IPS DF 19.7 (cell line): Measurements from ENCODE around the gene CENPP.

Experiments used
- DNase-seq: peaks from one replicate; pipeline ENCODE4 v3.0.0-alpha.2; 2013; ENCODE audit warnings: low read depth, low spot score

Gene CENPP

GRCh38 chr9:92637886-92638620, 312.3 kb downstream of the CENPP start:
- no peak for DNase-seq

DNA sequence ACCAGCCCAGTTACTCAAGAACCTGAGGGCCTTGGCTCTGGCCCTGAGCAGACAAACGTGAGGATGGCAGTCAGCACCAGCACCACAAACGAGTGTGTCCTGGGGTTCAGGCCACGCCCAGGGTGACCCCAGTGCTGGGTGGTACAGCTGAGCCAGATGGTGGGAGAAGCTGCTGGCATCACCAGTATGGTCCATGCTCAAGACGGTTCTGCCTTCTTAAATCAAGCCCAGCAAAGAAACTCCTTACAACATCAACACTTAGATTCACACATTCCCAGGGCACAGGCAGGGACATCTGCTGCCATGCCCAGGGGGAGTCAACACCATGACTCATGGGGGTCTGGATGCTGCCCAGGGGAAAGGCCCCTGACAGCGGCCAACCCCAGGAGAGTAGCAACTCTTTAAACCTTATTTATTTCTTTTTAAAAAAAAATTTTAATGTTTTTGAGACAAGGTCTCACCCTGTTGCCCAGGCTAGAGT, 312.9 kb downstream of the CENPP start:
- DNase-seq: no peak

- DNase-seq: no peak
These were observed 313.4 kb downstream of the CENPP start for GRCh38 chr9:92639124-92639523.

DNA sequence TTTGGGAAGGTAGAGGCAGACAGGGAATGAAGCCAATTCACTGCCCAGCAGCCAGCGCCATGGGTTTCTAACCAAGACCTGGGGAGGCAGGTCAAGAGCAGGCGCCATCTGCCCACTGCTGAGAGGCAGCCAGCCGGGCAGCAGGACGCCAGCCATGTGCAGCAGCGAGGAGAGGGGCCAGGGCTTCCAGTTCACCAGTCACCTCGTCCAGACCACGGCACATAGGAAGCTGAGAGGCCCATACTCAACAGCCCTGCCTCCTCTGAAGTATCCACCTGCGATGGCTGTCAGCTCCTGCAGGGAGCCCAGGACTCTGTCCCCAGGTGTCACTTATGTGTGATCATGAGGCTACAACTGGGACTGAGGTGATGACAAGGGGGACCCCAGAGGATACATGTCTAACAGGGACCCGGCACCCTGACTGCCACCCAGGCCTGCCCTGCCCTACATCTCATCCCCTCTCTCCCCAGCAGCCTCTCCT, 314.1 kb downstream of the CENPP start:
- DNase-seq: no peak

DNA sequence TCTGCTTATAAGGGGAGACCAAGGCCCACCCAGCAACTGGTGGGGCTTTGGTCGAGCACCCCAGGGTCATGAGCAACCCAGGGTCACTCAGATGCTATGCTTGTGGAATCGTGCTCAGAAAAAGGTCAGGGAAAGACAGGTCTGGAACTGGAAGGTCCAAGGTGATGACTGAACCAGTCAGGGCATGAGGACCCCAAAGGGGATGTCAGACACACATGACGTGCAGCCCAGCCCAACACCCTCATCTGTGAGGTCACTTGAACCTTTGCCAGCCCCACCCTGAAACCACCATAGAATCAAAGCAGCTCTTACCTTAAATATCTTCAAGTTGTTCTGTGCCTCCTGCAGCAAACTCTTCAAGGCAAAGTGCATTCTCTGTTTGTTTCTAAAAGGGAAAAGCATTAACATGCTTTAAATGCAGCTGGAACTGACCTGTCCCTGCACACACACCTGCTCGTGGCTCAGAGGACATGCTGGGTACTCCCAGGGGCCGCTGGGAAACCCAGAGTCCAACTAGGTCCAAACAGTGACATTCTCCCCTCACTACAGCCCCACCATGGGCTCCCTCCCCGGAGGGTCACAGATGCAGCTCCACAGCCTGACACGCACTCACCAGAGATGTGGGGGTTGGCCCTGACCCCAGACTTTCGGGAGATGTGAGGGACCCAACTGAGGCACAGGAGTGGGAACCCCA, 314.8 kb downstream of the CENPP start:
- DNase-seq: no peak

GRCh38 chr9:92641092-92641809, 315.5 kb downstream of the CENPP start:
- DNase-seq: no peak

DNA sequence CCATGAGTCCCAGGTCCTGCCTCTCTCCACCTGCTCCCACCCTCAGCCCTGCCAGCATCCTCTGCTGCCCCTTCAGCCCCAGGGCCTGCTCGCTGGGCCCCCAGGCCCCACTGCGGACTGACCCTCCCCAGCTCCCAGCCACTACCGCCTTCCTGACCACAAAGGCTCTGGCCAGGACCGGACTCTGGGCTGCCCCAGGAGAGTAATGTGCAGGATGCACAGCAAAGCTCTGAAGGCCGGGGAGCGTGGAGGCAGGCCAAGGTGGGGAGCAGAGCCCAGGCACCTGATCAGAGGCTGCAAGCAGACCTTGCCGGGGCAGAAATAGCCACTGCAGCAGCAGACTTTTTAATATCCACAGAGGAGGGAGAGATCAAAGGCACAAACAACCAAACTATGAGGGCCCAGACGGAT, 316.3 kb downstream of the CENPP start:
- DNase-seq: no peak

GRCh38 chr9:92642564-92642963, 316.8 kb downstream of the CENPP start:
- DNase-seq: no peak

DNA sequence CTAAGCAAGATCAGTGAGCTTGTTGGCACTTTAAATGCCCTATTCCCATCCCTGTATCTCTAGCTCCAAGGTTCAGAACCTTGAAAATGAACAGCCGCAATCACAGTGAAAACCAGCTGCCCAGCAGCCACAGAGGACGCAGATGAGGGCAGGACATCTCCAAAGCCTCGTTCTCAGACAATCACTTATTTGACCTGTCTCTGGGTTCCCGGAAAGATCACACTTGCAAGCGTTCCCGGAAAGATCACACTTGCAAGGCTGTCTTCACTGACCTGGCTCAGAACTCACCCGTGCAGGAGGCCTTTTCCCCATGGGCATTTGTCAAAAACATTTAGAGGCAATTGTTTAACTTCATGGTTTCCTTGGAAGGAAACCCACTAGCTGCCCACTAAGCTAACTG, 318.5 kb downstream of the CENPP start:
- no peak for DNase-seq

DNA sequence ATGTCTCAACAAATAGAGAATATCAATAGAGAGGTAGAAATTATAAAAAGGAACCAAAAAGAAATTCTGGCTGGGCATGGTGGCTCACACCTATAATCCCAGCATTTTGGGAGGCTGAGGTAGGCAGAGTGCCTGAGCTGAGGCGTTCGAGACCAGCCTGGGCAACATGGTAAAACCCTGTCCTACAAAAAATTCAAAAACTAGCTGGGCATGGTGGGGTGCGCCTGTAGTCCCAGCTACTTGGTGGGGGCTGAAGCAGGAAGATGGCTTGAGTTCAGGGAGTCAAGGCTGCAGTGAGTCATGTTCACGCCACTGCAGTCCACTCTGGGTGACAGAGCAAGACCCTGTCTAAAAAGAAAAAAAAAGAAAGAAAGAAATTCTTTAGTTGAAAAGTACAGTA, 319.3 kb downstream of the CENPP start:
- DNase-seq: no peak

DNA sequence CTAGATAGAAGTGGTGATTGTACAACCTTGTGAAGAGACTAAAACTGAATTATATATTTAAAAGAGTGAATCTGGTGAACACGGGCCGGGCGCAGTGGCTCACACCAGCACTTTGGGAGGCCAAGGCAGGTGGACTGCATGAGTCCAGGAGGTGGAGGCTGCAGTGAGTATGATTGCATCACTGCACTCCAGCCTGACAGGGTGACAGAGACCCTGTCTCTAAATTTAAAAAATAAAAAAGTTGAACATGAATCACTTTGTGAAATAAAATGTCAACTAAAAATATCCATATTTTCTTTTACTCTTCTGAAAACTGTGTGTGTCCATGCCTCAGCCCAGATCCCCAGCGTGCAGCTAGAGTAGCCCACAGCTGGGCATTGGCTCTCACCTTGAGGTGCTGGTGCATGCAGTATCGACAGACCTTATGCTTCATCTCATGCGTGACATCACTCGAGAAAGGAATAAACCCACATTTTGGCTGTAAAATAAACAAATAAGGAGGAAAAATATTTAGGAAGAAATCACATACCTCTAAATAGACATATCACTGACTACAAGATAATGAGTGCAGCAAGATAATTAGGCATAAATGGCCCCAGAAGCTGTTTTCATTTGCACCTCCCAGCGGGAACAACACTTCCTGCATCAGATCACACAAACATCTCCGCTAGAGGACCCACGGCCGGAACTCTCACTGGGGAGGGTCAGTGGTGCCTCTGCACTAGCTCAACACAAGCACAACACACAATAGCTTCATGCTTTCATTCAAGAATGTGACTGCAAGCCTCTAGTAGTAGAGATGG, 322.1 kb downstream of the CENPP start:
- no peak for DNase-seq

- no peak for DNase-seq
These were observed 322.8 kb downstream of the CENPP start for GRCh38 chr9:92648474-92648971.

GRCh38 chr9:92649007-92649406, 323.3 kb downstream of the CENPP start:
- DNase-seq: no peak

- no peak for DNase-seq
These were observed 324.5 kb downstream of the CENPP start for GRCh38 chr9:92650296-92650695.

GRCh38 chr9:92650839-92651621, 325.3 kb downstream of the CENPP start:
- no peak for DNase-seq

DNA sequence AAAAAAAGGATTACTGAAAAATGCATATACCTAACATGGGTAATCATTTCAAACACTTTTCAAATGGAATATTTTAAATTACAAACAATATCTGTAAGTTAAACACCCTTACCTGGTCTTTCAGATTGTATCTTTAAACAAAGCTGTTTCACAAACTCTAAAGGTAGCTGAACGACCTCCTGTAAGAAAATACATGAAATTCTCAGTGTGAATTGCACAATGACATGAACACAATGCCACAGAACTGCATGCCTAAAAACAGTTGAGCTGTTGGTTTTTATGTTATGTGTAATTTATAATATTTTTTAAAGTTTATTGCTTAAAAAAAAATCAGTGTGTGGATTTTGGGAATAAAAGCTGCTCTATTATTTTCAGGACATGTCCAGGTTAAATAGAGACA, 326.7 kb downstream of the CENPP start:
- DNase-seq: no peak

- DNase-seq: no peak
These were observed 328.9 kb downstream of the CENPP start for GRCh38 chr9:92654481-92655301.

GRCh38 chr9:92655366-92655765, 329.6 kb downstream of the CENPP start:
- DNase-seq: no peak

DNA sequence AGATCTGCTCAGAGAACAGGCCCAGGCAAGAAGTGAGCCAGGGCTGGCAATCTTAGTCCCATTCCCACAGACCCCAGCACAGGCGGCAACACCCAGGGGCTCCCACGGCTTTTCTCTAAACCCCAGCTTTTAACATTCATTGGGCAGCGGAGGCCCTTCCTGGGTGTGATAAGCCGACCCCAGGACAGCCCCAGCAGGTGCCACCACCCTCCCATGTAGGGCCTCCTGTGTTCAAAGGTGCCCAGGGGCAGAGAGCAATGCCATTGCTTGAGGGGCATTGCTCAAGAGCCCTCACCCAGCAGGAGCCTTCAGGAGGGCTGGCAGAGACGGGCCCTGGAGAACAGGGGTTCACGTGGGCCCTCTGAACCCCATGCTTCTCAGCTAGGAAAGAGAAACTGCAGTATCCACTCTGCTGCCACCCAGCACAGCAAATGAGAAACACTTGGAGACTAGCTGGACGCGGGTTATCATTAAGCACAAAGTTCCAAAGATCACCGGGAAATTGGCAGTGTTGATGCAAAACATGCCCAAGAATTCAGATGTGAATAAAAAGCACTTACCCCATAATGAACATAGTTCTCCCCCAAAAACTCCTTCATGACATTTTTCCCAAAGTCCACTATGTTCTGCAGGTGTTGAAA, 330.3 kb downstream of the CENPP start:
- DNase-seq: no peak
